HepG2 (cell line): ENCODE data around the gene NPC2.

Experiments used
- JUND ChIP-seq: sonication (generic); formaldehyde crosslinking; IDR thresholded peaks from 2 replicates; pipeline ENCODE4 v1.8.0; 2022; ENCODE audit warnings: mild to moderate bottlenecking, missing genetic modification reagents
- POLR2A ChIP-seq, 2 experiments: IDR thresholded peaks; 2 replicates each; pipeline ENCODE4 v1.6.1; 2011; ENCODE audit warnings: low read depth in 2 of 2, low read length in 2 of 2, mild to moderate bottlenecking in 1 of 2, moderate library complexity in 1 of 2; ENCODE audit not compliant: insufficient read depth in 1 of 2
- POLR2AphosphoS5 ChIP-seq: IDR thresholded peaks from 2 replicates; pipeline ENCODE4 v1.6.1; 2012; ENCODE audit warnings: low read depth, low read length
- RELA ChIP-seq: sonication (generic); formaldehyde crosslinking; IDR thresholded peaks from 2 replicates; pipeline ENCODE4 v1.4.0; 2020; ENCODE audit warnings: missing genetic modification reagents
- RFX1 ChIP-seq: fragments of 450-650 bp; IDR thresholded peaks from 2 replicates; pipeline ENCODE4 v1.6.1; 2017
- SP1 ChIP-seq, 2 experiments: fragments of 450-650 bp in 1 of 2; sonication (generic) in 1 of 2; formaldehyde crosslinking in 1 of 2; IDR thresholded peaks; 2 replicates each; pipeline versions ENCODE4 v1.4.0 to v1.6.1; 2016 to 2020; ENCODE audit warnings: missing genetic modification reagents in 1 of 2

- TF ChIP-seq RFX1 (no peak), POLR2AphosphoS5 (no peak), RELA (no peak), POLR2A (IDR thresholded peaks at IDR 0.05; ENCODE audit: insufficient read depth in 1 of 2, low read depth in 2 of 2, low read length in 2 of 2) (no peak), JUND (no peak), SP1 (IDR thresholded peaks at IDR 0.05) (no peak), SP1 (CRISPR knock-in tag; IDR thresholded peaks at IDR 0.05) (no peak)
Observed at GRCh38 chr14:74429991-74430390, 63.1 kb downstream of the NPC2 start.
